HG03025 (cell line): ENCODE results near the gene KLF5.
"Not testable (repeated sequence)": the region's sequence is repeated elsewhere in the genome, so short reads cannot be mapped to it uniquely, and the experiment has no call there.

Experiments
- ATAC-seq: cut with Tn5 transposase; IDR thresholded peaks from one replicate; pipeline ENCODE4 v1.9.1; 2021; ENCODE audit warnings: mild to moderate bottlenecking, moderate library complexity; ENCODE audit not compliant: unreplicated experiment, low FRiP score

The KLF5 gene

DNA sequence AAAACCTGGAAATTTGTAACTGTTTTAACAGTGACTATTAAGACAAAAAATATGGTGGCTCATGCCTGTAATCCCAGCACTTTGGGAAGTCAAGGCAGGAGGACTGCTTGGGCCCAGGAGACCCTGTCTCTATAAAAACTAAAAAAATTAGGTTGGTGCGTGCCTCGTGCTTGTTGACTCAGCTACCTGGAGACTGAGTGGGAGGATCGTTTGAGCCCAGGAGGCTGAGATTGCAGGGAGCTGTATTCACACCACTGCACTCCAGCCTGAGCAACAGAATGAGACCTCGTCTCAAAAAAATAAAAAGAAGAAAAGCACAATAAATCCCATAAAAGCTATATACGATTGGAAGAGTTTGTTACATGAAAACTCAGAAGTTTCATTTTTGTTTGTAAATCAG lies 23.7 kb downstream of the KLF5 start:
- ATAC-seq = no peak

DNA sequence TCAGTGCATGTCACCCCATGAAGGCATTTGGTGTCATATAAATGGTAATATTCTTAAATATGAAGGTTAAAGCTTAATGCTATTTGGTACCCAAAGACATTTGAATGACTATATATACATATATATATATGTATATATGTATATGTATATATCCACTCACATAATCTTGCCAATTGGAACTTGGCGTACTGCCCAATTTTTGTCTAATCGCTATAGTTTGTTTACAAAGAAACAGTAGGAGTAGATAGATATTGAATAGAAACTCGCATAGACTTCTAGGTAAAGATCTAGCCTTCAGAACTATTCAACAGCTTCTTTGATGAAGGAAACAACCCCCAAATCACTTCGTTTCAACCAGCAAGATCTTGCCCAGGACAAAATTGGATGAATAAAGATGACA lies 24.1 kb downstream of the KLF5 start:
- no peak for ATAC-seq

DNA sequence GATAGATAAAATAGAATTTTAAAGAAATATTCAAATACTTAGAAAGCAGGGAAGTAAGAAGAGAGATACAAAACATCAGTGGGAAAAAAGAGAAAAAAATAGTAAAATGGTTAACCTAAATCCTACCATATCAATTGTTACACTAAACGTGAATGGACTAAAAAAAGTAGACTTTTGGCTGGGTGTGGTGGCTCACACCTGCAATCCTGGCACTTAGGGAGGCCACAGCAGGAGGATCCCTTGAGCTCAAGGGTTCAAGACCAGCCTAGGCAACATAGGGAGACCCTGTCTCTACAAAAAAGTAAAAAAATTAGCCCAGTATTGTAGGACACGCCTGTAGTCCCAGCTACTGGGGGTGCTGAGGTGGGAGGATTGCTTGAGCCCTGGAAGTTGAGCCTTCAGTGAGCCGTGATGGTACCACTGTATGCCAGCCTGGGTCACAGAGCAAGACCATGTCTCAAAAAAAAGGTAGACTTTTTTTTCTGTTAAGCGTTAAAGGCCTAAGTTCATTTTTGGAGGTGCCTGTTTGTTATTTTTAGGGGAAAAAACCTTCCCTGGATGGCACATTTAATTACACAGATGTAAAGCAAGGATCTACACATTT lies 29.6 kb downstream of the KLF5 start:
- ATAC-seq = no peak

DNA sequence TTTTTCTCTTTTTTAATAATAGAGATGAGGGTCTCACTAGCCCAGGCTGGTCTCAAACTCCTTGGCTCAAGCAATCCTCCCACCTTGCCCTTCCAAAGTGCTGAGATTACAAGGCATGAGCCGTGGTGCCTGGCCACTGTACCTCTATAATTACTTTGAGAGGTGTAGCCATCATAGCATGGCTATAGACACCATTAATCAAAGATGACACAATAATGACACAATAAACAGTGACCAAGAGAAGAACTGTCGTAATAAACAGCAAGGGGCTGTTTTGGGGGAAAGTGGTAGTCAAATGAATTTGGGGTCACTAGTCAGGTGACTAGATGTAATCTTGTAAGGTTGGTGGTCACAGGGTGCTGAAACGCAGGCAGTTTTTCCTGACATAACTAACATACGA lies 30.4 kb downstream of the KLF5 start:
- ATAC-seq = no peak

DNA sequence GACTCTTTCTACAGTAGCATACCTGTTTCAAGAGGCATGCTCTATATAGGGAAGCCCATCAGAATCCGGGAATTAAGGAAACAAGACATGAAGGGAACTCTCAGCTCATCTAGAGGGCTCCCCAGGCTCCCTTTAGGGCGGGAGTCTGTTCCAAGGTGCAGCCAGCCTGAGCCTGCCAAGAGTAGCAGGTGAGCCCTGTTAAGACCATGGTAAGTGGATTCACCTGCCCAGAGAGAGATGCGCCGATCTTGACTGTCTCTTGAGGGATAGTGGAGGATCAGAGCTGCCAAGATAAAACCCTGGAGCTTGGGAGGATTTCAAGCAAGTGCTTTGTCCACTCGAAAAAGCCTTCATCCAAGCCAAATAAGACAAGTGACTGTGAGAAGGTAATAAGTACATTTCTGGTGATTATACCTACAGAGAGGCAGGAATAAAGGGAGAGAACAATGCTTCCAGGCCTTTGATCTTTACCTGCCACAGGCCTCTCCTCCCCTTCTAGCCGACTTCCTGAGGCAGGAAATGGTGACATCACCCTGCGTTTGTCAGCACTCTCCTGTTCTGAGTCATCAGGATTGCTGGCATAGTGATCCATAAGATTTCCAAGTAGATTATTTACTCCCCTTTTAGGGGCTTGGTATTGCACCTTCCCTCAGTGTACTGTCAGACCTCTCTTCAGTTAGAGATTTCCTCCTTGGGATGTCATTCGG lies 31.5 kb downstream of the KLF5 start:
- ATAC-seq = no peak

DNA sequence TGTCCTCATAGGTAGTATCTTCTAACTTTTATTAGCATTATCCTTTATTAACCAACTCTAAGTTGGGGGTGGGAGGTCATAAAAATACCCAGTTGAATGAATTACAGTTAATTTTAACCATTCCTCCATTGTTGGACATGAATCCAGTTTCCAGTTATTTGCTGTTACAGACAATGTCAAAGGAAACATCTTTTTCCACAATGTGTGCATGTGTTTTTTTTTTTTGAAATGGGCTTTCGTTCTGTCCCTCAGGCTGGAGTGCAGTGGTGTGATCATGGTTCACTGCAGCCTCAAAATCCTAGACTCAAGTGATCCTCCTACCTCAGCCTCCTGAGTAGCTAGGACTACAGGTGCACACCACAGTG lies 32.0 kb downstream of the KLF5 start:
- ATAC-seq = no peak

DNA sequence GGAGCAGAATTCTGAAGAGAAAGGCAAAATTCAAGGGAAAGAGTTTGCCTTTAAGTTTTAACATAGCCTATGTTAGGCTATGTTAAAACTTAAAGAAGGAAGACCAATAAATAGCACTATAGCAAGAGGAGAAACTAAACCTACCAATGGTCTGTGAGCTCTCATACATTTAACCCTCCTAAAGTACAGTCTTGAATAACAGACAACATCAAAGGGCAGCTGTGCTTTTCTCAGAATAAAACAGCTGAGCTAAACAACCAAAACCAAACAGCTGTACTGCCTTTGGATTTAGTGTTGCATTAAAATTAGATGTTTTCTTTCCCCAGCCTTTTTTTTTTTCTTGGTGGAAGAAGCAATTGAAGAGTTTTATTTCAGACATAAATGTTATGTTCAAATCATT lies 34.0 kb downstream of the KLF5 start:
- no peak for ATAC-seq

DNA sequence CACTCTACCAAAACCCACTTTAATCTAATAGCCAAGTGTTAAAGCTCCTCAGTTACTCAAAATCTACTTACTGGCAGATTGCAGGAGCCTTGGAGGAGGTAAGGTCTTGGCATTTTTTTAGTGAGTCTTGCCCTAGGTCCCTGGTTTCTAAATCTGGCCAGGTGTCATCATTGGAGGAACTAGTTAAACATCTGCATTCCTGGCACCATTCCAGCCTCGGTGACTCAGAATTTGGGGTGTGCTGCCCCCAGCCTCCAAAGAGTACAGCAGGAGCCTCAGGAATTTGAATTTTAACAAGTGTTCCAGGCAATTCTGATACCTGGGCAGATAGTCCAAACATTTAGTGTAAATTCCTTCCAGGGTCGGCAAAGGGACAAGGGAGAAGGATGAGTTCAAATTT lies 37.4 kb downstream of the KLF5 start:
- ATAC-seq = no peak

DNA sequence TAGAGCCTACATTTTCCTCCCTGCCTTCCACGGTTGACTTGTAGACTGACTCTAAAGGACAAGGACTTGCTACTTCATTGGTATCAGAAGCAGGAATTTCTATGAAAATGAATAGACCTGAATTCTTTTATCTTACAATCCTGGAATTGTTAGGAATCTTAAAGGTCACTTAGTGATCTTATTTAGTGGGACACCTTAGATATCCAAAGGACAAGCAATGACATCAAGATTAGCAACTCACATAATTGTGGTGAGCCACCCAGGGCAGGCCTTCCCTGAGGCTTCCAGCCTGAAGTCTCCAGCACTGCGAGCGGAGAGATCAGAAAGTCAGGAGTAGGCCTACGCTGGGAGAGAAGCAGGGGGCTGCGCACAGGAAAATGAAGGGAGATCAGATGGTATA lies 37.8 kb downstream of the KLF5 start:
- ATAC-seq = no peak

DNA sequence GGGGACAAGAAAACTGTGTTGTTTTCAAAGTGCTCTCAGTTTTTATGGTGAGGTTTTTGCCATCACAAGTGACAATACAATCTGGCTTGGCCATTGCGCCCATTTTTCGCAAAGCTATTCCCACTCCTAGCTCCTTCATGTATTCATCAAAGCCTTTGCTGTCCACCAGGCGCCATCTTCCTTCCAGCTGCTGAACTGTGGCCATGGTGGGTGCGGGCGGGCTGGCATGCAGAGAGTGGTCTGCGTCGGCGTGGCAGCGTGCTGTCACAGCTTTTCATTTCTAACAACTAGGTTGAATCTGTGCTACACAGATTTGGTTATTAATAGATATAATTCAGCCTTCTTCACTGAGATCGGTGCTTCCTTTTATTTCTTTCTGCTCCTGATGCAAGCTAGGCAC lies 42.0 kb downstream of the KLF5 start:
- not testable (repeated sequence) for ATAC-seq

DNA sequence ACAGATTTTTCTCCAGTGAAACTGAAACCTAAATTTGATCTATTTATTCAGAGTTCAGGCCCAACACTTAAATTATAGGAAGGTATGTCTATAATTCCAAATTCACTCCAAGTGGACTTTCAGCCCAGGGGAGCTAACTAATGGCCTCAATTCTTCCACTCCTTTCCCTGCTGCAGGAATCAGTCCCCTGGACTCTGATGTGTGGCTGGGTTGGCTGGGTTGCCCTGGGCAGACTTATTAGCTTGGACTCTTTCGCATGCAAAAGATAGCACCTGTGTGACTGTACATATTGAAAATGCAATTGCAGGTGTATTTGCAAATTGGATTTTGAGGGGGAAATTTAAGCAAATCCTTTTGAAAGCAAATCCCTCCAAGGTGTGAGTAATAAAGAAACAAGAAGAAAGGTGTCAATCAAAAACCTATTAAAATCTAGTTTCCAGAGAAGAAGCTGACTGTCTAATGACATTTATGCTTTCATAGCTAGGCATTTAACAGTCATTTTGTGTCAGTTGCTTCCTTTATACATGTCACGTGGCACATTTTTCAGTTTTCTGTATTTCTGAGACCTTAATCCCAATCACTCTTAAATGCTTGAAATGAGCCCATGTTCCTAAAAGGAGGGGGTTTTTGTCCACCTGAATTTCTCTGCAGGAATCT lies 42.7 kb downstream of the KLF5 start:
- no peak for ATAC-seq

DNA sequence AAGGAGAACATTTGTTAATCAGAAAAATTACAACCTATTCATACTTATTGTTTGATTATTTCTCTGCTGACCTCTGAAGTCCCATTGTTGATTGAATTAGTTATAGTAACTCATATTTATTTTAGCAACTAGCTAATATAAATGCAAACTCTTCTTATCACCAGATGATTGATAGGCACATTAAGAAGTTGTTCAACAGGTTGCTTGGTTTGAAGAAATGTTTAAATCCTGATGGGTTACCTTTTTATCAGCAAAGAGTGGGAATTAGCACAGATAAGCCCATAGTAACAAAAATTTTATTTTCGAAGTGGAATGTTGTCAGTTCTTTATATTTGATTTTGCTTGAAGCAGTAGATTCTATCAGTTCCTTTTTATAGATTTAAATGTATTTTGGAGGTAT lies 44.4 kb downstream of the KLF5 start:
- ATAC-seq = no peak

DNA sequence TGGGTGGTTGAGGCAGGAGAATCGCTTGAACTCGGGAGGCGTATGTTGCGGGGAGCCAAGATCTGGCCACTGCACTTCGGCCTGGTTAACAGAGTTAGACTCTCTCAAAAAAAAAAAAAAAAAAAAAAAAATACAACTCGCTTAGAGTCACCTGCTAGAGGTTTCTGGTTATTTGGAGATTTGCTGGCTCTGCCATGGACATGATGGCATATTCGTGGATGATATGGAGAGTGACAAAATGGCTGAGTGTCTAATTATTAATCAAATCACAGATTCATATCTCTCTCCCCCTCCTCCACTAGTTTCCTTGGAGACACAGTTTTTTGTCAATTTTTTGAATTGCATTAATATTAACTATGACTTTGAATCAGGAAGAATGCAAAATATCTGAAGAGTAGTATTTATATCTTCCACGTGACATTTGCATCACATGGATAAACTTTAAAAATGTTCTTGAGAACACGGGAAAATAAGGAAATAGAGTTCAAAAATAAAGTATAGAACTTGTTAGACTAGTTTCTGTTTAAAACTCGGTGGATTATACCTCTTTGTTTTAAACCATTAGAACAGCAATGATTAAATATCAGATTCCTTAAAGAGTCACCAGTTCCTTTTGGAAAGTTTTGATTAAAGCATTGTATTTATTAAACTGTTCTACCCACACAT lies 47.8 kb downstream of the KLF5 start:
- ATAC-seq = no peak

DNA sequence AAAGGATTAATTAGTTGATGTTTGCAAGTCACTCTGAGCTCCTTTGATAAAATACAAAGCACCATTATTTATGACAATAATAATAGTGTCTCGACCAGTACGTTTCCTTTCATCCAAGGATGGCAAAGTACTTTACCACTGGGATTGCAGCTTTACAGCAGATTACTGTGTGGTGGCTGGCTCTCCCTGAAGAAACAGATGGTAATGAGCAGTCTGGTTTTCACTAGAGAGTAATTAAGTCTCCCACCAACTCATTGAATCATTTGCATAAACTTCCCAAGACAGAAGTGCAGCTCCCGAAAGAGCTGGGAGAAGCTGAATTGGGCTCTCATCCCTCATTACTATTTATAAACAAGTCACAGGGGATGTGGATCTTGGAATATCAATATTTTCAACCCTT lies 48.7 kb downstream of the KLF5 start:
- no peak for ATAC-seq

DNA sequence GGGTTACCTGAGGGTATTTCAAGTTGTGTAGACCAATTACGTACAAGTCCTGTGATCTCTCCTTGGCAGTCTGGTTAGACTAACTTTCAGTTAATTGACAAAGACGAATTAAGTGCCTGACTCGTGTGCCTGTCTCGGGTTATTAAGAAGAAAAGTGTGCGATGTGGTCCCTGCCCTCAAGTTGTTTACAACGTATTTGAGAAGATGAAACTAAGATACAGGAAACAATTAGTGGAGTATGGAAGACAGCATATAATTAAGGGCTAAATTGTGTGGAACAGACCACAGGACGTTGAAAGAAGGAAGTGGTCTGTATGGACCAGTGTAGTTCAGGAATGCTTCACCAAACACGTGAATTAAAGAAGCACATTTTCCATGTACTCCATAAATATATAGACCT lies 49.2 kb downstream of the KLF5 start:
- ATAC-seq = no peak

DNA sequence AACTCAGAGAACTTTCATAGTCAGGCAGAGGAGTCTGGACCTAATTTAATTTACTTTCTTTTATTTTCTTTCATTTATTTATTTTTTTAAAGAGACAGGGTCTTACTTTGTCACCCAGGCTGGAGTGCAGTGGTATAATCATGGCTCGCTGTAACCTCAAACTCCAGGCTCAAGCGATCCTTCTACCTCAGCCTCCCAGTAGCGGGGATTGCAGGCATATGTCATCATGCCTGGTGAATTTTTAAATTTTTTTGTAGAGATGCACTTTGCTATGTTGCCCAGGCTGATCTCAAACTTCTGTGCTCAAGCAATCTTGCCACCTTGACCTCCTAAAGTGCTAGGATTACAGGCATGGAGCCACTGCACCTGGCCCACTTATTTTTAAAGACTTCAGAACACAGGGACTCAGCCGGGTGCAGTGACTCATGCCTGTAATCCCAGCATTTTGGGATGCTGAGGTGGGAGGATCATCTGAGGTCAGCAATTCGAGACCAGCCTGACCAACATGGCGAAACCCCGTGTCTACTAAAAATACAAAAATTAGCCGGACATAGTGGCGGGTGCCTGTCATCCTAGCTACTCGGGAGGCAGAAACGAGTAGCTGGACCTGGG lies 50.6 kb downstream of the KLF5 start:
- no peak for ATAC-seq

DNA sequence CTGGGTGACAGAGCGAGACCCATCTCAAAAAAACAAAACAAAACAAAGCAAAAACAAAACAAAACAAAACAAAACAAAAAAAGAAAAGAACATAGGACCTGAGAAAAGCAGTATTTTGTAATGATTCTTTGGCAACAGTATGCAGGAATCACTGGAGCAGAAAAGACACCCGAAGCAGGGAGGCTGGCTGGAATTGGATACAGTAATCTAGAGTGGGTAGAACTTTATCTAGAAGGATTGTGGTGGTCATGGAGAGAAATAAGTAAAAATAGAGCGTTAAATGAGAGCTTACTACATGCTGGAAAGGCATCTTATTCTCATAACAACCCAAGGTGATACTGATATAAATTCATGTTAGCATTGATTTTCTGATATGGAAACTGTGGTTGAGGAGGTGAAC lies 51.2 kb downstream of the KLF5 start:
- no peak for ATAC-seq

DNA sequence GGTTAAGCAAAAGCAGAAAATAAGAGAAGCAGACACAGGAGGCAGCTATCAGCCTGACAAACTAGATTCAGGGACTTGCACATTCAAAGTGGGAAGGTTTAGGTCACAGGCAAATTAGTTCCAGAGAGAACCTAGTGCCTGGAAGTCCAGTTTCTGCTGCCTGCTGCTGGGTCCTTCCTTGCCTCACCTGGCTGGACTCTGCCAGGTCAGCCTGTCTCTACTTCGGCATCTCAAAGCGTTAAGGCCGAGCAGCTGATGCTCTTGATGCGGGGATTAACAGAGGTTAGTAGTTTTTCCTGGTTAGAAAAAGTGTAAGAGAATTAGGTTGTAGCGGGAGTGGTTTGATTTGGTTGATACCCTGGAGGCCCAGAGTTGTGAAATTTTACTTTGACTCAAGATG lies 52.0 kb downstream of the KLF5 start:
- no peak for ATAC-seq

DNA sequence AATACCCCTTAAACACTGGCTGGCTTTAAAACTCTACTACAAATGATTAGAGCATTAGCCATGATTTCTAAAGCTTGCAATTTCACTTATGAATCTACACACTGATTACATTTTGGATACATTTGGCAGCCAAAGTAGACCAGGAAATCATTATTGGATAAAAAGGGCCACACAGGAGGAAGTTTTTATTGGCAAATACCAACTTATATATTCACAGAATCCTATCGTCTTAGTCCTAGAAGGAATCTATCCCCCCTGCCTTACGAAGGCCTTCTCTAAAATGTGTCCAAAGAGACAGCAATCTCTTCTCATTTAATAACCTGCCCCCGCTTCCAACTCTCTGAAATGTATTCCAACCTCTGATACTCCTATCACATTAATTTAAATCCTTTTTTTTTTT lies 52.5 kb downstream of the KLF5 start:
- no peak for ATAC-seq

DNA sequence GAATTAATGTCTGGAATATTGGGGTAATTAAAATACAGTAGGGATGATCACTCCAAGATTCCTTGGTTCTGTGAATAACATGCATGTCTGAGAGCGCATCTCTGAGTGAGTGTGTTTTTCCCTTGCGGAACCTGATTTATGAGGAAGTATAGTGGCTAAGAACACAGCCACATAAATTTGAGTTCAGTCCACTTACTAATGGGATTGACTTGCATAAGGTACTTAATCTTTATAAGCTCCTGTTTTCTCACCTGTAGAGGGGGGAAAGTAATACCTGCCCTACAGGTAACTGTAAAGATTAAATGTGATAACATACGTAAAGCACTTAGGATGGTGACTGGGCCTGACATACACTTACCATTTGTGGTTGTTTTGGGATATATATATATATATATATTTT lies 60.8 kb downstream of the KLF5 start:
- ATAC-seq = no peak
